HepG2 (cell line): ENCODE data around the gene FOXL3.

Source experiments
- POLR2A ChIP-seq, 2 experiments: IDR thresholded peaks; 2 replicates each; pipeline ENCODE4 v1.6.1; 2011; ENCODE audit warnings: low read depth in 2 of 2, low read length in 2 of 2, mild to moderate bottlenecking in 1 of 2, moderate library complexity in 1 of 2; ENCODE audit not compliant: insufficient read depth in 1 of 2
- TF ChIP-seq, protein P1 (sequence below): sonication (generic); formaldehyde crosslinking; IDR thresholded peaks from 2 replicates; pipeline ENCODE4 v1.5.0; 2020; ENCODE audit warnings: mild to moderate bottlenecking, missing genetic modification reagents, moderate library complexity

DNA sequence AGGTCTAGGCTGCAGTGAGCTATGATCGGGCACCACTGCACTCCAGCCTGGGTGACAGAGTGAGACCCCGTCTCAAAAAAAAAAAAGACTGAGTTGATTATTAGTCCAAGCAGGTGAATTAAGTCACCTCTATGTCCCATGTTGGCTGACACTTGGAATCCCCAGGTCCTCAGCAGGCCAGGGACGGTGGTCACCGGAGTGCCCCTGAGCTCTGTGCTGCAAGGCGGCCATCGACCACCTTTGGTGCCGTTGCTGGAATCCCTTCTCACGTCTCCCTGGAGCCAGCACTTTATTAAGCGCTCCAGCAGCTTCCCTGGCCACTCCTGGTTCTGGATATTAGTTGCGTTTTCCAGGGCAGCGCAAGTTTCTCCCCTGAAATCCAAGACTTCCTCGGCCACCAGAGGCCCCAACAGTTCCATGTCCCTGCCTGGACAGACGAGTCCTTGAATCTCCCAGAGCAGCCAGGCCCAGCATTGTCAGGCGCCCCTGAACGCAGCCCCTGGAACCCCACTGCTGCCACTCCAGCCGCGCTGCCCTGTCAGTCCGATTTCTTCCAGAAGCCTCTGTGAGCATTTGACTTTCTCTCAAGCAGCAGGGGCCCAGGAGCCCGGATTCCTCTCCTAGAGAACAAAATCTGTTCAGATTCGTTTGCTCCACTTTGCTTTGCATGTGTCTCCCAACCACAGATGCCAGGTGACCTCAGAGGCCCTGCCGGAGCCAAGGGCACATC is 38.4 kb upstream of the FOXL3 start:
- TF ChIP-seq, protein P1, sequence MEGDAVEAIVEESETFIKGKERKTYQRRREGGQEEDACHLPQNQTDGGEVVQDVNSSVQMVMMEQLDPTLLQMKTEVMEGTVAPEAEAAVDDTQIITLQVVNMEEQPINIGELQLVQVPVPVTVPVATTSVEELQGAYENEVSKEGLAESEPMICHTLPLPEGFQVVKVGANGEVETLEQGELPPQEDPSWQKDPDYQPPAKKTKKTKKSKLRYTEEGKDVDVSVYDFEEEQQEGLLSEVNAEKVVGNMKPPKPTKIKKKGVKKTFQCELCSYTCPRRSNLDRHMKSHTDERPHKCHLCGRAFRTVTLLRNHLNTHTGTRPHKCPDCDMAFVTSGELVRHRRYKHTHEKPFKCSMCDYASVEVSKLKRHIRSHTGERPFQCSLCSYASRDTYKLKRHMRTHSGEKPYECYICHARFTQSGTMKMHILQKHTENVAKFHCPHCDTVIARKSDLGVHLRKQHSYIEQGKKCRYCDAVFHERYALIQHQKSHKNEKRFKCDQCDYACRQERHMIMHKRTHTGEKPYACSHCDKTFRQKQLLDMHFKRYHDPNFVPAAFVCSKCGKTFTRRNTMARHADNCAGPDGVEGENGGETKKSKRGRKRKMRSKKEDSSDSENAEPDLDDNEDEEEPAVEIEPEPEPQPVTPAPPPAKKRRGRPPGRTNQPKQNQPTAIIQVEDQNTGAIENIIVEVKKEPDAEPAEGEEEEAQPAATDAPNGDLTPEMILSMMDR (CRISPR knock-in tag), result no peak
- no peak for TF ChIP-seq POLR2A (IDR thresholded peaks at IDR 0.05; ENCODE audit: insufficient read depth in 1 of 2, low read depth in 2 of 2, low read length in 2 of 2)
